NCI-H1092 treated with DMSO at 0.1 percent for 48 hours (cell line): Measurements from ENCODE around the gene ATP5IF1.

Experiments used
- DNase-seq: peaks from one replicate; lab custom pipeline; 2025; lab: John Stamatoyannopoulos, UW

Gene ATP5IF1

DNA sequence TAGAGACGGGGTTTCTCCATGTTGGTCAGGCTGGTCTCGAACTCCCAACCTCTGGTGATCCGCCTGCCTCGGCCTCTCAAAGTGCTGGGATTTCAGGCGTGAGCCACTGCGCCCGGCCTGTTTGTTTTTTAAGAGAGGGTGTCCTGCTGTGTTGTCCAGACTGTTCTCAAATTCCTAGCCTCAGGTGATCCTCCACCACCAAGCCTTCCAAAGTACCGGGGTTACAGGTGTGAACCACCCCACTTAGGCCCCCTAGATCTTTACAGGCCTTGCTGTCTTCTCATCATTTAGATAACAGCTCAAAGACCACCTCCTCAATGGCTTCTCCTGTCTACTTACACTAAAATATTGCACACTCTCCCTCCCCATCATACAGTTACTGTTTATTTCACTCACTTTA is 29.7 kb downstream of the ATP5IF1 start:
- no peak for DNase-seq

DNA sequence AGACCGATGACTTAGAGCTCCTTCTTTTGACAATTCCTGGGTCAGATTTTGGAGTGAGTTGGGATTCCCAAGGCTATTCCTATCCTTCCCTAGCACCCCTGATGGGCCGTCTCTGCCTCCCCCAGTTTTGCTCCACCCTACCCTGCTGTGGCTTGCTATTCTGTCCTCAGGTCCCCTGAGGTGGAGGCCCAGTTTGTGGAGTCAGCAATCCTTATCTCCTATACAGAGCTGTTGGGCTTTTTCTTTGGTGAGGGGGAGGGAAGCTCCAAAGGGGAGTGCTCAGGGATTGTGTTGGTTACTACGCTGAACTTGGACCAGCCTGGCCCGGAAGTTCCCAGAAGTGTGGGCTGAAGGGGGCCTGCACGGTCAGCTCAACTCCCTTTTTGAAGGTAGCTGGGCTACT is 31.0 kb downstream of the ATP5IF1 start:
- no peak for DNase-seq

DNA sequence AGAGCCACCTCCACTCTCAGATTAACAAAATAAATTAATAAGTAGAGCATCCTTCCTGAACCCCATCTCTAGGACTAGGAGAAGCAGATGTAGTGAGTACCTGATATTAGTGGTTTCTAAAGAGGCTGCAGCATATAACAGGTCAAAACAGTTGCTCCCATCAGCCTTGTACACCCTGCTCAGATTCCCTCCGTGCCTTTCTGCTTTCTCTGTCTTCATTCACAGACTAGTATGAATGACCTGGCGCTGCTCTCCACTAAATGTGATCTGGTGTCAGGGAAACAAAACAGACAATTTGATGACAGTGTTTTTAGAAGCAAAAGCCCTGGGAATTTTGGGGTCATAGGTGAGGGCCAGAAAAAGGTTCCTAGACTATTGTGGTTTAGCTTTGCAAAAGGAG is 31.7 kb downstream of the ATP5IF1 start:
- DNase-seq = no peak

DNA sequence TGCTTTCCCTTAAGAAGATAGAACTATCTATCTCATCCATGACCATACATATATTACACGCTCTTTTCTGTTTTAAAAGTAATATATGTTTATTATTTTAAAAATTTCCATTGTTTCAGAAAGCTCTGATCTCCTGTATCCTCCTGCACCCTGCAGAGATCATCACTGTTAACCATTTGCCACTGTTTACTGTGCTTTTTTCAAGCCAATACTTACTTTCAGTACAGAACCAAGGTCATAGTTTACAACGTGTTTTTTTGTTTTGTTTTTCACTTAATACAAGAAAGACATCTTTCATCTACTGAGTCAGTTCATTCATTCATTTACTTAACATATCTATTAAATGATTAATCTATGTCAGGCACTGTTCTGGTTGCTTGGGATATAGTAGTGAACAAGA is 33.6 kb downstream of the ATP5IF1 start:
- DNase-seq = no peak

DNA sequence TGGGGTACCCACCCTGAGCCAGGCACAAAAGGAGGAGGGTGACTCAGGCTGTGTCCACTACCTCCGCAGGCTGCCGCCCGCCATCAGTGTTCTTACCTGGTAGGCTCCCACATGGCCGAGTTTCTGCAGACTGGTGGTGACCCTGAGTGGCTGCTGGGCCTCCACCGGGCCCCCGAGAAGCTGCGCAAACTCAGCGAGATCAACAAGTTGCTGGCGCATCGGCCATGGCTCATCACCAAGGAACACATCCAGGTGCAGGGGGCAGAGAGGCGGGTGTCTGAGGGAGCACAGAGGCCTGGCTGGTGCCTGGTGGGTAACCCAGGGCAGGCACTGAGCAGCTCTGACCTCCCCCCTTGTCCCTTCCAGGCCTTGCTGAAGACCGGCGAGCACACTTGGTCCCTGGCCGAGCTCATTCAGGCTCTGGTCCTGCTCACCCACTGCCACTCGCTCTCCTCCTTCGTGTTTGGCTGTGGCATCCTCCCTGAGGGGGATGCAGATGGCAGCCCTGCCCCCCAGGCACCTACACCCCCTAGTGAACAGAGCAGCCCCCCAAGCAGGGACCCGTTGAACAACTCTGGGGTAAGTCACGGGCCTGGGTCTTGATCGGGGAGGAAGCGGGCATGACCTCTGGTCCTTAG is 36.4 kb downstream of the ATP5IF1 start:
- no peak for DNase-seq

DNA sequence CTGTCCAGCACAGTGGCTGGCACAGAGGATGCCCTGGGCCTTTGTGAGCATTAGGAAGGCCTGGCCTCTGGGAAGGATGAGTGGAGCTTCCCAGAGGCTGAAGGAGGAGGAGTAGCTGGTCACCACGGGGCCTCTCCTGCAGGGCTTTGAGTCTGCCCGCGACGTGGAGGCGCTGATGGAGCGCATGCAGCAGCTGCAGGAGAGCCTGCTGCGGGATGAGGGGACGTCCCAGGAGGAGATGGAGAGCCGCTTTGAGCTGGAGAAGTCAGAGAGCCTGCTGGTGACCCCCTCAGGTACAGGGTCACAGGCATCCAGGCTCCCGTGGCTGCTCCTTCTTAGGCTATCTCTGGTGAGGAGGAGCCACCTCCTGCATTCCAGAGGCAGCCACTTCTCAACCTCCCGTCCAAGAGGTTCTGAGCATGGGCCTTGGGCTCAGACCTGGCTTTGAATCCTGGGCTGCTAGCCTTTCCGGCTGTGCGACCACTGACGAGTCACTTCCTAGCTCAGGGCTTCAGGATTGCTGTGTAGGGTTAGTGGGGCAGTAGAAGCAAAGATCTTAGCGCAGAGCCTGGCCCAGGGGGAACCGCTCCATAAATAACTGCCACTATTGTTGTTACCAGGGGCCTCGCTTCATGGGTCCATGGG is 37.4 kb downstream of the ATP5IF1 start:
- no peak for DNase-seq

DNA sequence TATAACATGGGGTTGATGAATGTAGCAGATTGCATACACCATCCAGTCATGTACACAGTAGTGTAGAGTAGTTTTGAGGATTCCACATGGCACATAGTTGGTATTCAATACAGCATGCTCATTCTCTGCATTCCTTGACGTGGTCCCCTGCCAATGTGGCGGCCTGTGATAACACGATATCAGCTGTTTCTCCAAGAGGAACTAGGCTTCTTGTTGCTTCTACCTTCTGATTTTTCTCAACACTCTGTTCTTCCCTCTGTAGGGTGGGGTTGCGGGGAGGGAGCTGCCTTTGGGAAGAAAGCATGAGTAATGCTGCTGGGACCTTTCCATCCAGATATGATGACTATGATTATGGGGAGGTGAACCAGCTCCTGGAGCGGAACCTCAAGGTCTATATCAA is 42.8 kb downstream of the ATP5IF1 start:
- no peak for DNase-seq

DNA sequence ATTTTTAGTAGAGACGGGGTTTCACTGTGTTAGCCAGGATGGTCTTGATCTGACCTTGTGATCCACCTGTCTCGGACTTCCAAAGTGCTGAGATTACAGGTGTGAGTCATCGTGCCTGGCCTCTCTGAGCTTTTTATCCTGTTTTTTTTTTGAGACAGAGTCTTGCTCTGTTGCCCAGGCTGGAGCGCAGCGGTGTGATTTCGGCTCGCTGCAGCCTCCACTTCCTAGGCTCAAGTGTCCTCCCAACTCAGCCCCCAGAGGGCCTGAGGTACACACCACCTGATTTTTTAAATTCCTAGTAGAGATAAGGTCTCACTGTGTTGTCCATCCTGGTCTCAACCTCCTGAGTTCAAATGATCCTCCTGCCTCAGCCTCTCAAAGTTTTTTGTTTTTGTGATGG is 43.8 kb downstream of the ATP5IF1 start:
- DNase-seq = no peak

DNA sequence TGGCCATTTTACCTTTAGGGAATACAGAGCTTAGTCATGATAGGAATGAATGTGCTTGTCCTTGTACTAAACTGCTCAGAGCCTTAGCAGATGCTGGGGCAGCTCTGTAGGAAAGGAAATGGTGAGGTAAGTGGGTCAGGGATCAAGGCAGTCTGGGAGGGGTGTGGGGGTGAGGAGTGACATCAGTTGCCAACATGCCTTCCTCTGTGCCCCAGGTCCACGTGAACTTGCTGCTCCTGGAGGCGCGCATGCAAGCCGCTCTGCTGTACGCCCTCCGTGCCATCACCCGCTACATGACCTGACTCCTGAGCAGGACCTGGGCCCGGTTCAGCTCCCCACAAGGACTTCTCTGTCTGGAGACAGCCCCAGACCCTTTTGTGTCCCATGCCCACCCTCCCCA is 44.6 kb downstream of the ATP5IF1 start:
- no peak for DNase-seq

DNA sequence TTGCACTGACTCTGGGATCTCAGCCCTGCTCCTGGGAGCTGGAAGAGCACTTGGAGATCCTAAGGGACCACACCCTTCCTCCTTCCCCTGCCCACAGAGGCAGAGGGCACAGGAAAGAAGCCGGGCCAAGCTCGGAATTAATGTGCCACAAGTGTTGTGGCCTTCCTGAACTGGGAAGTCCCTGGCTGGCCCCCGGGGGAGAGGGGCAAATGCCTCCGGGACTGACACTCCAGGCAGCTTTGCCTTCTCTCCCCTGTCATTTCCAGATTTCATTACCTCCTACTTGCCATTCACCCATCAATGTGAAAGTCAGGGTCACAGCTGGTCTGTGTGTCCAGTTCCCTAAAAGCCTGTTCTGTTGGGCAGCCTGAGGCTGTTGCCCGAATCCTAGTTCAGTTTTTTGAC is 45.1 kb downstream of the ATP5IF1 start:
- no peak for DNase-seq

DNA sequence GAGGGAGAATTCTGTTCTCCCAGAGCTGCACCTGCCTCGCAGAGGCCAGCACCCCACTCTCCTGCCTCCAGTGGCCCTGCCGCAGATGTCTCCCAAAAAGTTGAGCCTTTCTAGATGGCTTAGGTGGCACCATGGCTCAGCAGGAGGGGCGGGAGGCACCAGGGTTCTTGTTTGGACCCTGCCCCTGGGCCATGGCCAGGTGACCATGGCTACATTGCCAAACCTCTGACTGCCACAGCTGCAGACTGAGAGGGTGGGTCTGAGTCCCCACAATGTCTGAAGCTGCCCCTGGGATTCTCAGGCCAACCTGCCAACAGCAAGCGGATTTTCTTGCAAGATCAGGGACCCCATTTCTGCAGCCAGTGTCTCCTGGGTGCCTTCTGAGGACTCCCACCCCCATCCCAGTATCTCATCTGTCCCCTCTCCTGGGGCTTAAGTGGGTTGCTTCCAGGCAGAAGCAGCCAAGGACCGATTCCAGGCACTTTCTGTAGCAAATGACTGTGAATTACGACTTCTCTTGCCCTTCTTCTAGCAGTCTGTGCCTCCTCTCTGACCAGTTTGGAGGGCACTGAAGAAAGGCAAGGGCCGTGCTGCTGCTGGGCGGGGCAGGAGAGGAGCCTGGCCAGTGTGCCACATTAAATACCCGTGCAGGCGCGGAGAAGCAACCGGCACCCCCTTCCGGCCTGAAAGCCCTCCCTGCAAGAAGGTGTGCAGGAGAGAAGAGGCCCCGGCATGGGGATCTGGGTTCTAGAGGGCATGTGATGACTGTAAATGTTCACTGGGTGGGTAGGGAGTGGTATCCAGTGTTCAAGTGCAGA is 45.9 kb downstream of the ATP5IF1 start:
- DNase-seq = no peak

DNA sequence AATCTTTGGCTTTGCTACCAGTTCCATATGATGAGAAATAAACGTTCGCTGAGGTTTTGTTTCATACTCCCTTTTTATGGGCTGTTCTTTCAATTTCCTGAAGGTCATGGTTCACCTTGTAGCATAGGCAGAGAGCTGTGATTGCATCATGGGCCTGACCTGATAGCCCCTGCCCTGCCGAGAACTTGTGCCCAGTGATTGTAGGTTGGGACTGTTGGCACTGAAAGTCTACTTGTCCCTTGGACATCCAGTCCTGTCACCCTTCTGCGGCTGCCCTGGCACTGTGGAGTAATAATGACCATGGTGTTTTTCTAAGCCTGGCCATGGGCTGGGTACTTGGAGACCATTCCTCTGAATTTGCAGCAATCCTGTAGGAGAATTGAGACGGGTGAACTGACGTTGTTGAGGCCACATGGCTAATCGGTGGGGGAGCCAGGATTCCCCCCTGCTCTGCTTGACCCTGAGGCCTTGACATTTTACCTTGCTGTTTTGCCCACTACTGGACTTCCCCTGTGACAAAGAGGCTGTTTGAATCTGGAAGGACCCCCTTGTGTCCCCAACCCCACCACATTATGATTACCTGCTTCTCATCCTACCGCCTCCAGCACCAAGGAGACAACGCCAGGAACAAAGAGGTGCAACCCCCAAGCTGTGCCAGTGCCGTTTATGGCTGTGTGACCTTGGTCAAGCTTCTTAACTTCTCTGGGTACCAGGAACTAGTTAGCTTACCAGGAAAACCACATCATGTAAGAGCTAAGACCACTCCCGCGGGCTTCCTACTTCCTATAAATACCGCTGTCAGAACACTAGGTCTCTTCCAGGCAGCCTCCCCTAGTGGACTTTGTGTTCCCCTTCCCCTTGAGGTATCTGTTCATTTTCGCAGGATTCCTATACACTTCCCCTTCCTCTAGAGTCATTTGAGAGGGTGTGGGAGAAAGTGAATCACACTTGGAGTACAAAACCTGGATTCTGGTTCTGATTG is 46.8 kb downstream of the ATP5IF1 start:
- DNase-seq = no peak

DNA sequence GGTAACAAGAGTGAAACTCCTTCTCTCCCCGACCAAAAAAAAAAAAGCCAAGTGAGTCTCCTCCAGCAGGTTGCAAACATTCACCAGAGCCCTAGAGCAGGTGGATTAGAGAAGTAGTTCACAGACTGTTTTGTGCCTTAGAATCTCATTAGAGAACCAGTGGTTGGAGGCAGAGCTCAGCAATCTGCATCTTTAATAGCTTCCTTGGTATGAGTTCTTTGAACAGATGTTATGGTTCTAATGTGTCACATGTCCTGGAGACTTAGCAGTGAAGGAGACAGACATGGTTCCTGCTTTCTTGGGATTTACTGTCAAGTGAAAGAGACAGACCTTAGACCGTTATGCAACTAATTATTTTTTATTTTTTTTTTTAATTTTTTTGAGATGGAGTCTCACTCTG is 50.2 kb downstream of the ATP5IF1 start:
- no peak for DNase-seq
